ENCODE data around the gene AKT3. TPM values are rescaled to one million over a fixed set of nuclear protein-coding genes. Genes with fewer than 3 reads are reported as not detected.

Gene AKT3
- total and polyA plus RNA-seq, 2 of the 8 experiments (the other 6 are each of a cell fraction or from before 2014, with no cell fraction given) = 6.0 to 36.4 TPM

DNA sequence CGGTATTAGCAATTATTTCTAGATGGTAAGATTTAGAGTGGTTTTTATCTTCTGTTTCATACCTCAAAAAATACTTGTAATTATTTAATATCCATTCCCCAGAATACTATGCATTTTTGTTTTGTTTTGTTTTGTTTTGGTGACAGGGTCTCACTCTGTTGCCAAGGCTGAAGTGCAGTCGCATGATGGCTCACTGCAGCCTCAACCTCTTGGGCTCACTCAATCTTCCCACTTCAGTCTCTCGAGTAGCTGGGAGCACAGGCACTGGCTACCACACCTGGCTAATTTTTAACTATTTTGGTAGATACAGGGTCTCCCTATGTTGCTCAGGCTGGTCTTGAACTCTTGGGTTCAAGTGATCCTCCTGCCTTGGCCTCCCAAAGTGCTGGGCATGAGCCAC is 252.7 kb downstream of the AKT3 start (continued):
- TF ChIP-seq, protein P1, sequence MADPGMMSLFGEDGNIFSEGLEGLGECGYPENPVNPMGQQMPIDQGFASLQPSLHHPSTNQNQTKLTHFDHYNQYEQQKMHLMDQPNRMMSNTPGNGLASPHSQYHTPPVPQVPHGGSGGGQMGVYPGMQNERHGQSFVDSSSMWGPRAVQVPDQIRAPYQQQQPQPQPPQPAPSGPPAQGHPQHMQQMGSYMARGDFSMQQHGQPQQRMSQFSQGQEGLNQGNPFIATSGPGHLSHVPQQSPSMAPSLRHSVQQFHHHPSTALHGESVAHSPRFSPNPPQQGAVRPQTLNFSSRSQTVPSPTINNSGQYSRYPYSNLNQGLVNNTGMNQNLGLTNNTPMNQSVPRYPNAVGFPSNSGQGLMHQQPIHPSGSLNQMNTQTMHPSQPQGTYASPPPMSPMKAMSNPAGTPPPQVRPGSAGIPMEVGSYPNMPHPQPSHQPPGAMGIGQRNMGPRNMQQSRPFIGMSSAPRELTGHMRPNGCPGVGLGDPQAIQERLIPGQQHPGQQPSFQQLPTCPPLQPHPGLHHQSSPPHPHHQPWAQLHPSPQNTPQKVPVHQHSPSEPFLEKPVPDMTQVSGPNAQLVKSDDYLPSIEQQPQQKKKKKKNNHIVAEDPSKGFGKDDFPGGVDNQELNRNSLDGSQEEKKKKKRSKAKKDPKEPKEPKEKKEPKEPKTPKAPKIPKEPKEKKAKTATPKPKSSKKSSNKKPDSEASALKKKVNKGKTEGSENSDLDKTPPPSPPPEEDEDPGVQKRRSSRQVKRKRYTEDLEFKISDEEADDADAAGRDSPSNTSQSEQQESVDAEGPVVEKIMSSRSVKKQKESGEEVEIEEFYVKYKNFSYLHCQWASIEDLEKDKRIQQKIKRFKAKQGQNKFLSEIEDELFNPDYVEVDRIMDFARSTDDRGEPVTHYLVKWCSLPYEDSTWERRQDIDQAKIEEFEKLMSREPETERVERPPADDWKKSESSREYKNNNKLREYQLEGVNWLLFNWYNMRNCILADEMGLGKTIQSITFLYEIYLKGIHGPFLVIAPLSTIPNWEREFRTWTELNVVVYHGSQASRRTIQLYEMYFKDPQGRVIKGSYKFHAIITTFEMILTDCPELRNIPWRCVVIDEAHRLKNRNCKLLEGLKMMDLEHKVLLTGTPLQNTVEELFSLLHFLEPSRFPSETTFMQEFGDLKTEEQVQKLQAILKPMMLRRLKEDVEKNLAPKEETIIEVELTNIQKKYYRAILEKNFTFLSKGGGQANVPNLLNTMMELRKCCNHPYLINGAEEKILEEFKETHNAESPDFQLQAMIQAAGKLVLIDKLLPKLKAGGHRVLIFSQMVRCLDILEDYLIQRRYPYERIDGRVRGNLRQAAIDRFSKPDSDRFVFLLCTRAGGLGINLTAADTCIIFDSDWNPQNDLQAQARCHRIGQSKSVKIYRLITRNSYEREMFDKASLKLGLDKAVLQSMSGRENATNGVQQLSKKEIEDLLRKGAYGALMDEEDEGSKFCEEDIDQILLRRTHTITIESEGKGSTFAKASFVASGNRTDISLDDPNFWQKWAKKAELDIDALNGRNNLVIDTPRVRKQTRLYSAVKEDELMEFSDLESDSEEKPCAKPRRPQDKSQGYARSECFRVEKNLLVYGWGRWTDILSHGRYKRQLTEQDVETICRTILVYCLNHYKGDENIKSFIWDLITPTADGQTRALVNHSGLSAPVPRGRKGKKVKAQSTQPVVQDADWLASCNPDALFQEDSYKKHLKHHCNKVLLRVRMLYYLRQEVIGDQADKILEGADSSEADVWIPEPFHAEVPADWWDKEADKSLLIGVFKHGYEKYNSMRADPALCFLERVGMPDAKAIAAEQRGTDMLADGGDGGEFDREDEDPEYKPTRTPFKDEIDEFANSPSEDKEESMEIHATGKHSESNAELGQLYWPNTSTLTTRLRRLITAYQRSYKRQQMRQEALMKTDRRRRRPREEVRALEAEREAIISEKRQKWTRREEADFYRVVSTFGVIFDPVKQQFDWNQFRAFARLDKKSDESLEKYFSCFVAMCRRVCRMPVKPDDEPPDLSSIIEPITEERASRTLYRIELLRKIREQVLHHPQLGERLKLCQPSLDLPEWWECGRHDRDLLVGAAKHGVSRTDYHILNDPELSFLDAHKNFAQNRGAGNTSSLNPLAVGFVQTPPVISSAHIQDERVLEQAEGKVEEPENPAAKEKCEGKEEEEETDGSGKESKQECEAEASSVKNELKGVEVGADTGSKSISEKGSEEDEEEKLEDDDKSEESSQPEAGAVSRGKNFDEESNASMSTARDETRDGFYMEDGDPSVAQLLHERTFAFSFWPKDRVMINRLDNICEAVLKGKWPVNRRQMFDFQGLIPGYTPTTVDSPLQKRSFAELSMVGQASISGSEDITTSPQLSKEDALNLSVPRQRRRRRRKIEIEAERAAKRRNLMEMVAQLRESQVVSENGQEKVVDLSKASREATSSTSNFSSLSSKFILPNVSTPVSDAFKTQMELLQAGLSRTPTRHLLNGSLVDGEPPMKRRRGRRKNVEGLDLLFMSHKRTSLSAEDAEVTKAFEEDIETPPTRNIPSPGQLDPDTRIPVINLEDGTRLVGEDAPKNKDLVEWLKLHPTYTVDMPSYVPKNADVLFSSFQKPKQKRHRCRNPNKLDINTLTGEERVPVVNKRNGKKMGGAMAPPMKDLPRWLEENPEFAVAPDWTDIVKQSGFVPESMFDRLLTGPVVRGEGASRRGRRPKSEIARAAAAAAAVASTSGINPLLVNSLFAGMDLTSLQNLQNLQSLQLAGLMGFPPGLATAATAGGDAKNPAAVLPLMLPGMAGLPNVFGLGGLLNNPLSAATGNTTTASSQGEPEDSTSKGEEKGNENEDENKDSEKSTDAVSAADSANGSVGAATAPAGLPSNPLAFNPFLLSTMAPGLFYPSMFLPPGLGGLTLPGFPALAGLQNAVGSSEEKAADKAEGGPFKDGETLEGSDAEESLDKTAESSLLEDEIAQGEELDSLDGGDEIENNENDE (IDR thresholded peaks at IDR 0.05; ENCODE audit: insufficient replicate concordance, low read length) = no peak
- TF ChIP-seq POLR2A (IDR thresholded peaks at IDR 0.05; ENCODE audit: control extremely low read depth in 1 of 2, low read depth in 2 of 2, low read length in 2 of 2) (no peak), HDAC6 (IDR thresholded peaks at IDR 0.05; ENCODE audit: low read depth, low read length) (no peak), TCF12 (IDR thresholded peaks at IDR 0.05; ENCODE audit: low read depth, low read length) (no peak), SAP30 (IDR thresholded peaks at IDR 0.05; ENCODE audit: insufficient read depth, insufficient replicate concordance, low read length) (no peak), BACH1 (IDR thresholded peaks at IDR 0.05; ENCODE audit: low read length) (no peak), CEBPB (IDR thresholded peaks at IDR 0.05; ENCODE audit: low read depth, low read length) (no peak), SIRT6 (IDR thresholded peaks at IDR 0.05; ENCODE audit: low read length) (no peak), ZNF274 (IDR thresholded peaks at IDR 0.05; ENCODE audit: borderline replicate concordance, extremely low read depth, low read length) (no peak), CTBP2 (IDR thresholded peaks at IDR 0.05; ENCODE audit: borderline replicate concordance, insufficient read depth, insufficient read length, low read length) (no peak)

Data from H1 (cell line).